ENCODE results near the gene MOV10L1.
A peak's percentile ranks its signal among the peaks of the same experiment; 100 is the strongest.
"Not testable (repeated sequence)": the region's sequence is repeated elsewhere in the genome, so short reads cannot be mapped to it uniquely, and the experiment has no call there.

MOV10L1 gene

DNA sequence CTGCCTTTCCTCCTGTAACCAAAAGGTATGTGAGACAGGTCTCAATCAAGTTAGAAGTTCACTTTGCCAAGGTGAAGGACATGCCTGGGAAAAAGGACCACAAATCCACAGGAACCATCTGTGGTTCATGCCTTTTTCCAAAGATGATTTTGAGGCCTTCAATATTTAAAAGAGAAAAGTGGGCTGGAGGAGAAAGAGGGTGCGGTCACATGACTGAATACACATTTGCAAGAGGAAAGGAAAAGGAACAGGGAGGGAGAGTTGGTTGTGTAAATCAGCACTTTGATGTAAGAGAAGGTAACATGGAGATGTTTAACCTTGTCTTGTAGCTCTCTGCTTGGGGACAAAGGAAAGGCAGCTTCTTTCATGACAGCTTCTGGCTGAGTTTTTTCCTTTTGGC is 21.2 kb downstream of the MOV10L1 start:
- DNase-seq: no peak

DNA sequence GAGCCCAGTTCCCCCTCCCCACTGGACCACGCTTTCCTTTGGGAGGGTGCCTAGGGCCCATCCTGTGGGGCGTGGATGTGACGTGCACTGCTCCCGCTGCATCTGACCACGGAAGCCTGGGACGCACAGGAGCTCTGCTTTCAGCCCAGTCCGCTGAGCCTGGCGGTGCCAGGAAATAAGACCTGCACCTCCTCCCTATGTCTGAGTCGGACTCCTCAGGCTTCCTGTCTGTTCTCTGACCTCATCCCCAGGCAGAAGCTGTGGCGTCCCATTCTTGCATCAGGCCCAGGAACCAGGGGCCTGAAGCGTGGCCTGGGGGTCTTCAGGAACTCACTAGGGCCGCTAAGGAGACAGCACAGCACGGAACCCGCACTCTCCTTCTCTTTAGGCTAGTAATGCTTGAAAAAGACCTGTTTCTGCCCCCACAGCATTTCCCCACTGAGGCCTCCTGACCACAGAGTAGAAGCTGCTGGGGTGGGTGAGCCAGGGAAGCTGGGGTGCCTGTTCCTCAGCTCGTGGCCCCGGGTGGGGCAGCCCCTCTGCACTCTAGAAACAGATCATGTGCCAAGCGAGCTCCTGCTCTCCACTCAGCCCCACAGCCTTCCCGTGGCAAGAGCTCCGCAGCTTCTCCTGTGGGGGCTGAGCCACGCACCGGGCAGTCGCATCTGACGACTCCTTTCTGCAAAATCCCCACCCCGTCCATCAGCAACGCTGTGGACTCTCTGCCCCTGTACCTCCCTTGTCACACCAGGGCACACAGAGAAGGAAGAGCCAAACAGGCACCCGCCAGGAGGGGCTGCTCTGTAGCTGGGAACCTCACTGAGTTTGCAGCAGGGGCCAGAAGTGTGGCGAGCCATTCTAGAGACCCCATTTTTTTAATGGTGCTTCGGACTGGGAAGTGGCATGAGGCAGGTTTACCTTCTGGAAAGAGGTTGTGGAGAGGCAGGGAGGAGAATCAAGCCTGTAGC is 22.6 kb downstream of the MOV10L1 start:
- DNase-seq: peak; percentile 19

DNA sequence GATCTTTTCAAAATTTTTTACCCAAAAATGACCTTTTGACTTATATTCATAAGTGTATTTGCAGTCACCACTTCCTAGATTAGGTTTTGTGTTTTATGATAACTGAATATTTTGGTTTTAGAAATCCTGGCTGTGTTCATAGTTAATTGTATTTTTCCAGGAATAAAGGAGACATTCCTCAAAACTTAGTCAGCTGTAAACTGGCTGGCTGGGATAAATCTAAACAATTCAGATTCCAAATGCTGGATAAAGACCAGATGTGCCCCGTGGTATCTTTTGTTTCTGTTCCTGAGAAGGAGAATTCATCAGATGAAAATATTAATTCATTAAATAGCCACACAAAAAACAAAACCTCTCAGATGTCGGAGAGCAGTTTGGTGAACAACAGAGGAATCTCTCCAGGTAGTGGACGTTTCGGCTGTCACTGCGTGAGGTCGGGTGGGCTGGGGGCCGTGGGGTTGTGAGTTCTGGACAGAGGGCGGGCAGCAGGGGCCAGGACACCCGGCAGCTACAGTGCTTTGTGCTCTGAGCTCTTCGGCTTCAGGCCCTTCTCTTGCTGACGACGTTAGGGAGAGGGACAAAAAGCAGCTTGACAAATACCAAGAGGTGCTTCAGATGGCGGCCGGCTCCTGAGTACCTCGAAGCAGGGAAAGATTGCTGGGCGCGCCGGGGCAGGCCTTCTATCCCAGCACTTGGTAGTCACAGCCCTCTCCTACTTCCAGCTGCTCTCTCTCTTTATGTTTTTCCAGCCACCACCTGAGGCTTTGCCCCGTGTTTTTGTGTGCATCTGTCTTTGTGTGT is 24.6 kb downstream of the MOV10L1 start:
- DNase-seq: no peak

DNA sequence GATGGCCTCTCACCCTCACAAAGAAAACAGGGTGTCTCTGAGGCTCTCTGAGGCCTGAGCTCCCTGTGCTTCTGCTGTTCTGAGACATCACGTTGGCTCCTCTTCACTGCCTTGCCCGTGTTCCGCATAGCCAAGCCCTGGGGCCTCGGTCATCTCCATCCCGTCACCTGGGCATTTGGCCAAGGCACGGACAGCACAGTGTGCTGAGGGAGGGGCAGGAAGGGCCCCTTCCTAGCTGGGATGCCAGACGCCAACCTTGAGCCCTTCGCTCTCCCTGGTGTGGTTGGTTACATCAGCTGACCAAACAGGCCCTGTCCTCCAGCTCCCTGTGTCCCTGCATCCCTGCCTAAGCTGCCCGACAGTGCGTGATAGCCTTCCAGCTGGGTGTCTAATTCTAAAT is 25.9 kb downstream of the MOV10L1 start:
- no peak for DNase-seq

DNA sequence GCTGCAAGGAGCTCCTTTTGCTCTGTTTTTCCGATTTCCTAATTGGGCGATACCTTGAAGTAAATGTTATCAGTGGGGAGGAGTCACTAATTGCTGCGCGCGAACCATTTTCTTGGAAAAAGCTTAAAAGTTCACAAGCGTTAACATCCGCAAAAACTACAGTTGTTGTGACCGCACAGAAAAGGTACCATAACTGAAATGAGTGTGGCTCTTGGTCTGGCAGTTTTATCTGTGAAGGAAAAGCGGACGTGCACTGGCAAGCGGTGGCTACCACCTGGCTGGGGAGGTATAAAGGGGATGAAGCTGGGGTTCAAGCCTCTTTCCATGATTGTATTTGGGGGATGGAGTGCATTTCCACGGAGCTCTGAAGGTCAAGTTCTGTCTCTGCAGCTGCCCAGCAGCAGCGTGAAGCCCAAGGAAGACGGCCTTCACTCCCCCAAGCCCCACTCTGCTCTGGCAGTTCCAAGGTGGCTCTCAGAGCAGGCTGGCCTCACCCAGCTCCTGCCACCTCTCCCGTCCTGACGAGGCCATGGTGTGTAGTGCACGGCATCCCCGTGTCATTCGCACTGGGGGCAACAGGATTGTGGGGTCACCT is 27.5 kb downstream of the MOV10L1 start:
- DNase-seq: no peak

DNA sequence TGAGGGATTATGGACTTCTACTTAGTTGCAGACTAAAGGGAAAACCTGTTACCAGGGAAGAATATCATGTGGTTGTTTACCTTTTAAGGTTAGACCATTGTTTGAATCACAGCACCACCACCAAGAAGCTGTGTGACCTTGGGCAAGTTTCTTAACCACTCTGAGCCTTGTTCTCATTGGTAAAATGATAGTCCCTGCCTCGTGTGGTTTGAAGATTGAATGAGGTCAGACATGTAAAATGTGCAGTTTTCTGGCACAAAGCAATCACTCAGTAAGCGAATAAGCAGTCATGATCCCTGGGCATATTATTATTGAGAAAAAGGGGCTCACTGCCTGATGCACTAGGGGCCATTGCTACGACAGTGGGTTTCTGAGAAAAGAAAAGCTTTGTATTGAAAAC is 28.3 kb downstream of the MOV10L1 start:
- DNase-seq: no peak

DNA sequence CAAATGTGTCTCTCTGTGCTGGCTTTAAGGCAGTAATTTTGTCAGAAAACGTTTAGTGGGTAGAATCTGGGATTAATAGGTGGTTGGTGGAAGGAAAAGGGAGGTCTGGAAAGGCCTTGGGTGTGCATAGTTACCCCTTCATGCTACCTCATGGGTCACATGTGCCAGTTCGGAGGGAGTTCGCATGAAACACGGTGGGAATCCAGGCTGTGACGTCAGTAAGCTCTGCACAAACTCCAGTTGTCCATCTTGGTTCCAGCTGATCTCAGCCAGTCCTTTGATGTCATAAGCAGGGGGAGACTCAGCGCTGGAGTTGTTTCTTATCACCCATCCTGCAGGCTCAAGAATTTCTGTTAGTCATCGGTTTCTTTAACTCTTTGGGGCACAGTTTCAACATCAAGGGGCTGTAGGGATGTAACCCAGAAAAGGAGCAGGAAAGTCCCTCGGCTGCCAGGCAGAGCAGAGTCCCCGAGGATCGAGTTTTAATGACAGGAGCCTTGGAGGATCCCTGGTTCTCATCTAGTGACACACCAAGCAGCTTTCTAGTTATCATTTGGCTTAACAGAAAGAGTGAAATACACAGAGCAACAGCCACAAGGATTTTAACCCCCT is 28.9 kb downstream of the MOV10L1 start:
- DNase-seq: peak; percentile 71

DNA sequence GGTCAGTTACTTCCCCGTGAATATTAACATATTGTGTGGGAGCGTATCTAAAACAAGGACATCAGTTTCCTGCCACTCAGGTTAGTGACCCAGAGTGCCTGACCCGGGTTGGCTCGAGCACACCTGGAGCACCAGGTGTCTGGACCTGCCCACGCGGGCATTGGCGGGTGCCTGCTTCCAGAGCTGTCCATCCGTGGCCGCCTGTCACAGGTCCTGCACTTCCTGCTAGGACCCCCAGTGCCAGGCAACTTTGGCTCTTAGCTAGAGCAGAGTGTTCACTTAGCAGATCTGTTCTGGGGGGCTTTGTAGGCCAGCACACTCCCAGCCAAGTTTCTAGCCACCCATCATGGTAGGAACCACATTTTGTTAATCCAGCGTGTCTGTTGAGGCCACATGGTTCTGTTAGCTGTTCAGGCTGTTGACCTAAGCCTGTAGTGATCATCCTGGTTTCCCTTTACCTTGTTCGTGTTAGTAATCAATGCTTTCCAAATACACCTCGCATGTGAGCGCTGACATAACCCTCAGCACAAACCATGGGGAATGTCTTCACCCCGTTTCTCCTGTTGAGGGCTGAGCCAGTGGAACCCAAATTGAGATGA is 29.5 kb downstream of the MOV10L1 start:
- DNase-seq: no peak

DNA sequence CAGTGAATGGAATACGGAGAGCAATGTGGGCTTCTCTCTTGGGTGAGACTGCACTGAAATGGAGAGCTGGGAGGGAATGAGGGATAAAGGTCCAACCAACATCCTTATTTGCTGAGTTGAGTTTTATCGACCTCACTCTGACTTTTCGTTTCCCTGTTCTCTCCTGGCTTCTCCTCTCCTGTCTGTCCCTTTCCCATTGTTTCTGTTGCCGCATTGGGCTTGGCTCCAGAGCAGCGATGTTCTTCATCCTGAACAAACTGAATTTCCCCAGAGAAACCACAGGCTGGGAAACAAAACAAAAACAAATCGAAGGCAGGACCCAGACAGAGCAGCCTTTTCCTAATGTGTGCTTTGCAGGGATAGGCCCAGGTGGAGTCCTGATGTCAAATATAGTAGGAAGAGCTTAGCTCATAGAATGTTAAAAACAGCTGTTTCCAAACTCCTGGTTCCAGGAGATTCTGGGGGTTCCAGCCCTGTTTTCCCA is 30.0 kb downstream of the MOV10L1 start:
- no peak for DNase-seq

DNA sequence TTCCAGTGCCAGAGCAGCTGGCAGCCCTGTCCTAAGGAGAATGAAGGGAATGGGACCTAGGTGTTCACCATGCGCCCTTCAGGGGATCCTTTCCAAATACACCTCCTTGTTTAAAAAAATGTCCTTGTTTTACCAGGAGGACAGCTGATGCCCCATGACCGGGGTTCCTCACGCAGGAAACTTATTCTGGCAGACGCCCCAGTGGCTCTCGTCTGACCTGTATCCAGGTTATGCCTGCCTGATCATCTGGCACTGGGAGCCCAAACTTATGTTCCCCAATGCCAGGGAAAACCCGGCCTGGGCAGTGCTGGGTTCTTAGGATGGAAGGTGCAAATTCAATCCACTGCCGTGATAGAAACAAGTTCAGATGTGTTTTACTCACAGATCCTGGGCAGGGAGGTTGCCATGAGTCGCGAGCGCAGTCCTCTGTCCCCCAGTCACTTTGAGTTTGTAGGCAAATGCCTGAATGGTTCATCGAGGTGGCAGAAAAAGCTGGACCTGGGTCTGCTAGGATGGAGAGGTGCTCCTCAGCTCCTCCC is 31.5 kb downstream of the MOV10L1 start:
- DNase-seq: no peak

DNA sequence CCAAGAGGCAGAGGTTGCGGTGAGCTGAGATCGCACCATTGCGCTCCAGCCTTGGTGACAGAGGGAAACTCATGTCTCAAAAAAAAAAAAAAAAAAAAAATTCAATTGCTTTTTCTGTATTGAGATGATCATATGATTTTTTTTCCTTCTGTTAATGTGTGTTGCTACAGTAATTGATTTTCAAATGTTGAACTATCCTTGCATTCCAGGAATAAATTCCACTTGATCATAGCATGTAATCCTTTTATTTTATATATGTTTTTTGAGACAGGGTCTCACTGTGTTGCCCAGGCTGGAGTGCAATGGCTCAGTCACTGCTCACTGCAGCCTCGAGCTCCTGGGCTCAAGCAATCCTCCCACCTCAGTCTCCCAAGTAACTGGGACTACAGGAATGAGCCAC is 33.3 kb downstream of the MOV10L1 start:
- no peak for DNase-seq

DNA sequence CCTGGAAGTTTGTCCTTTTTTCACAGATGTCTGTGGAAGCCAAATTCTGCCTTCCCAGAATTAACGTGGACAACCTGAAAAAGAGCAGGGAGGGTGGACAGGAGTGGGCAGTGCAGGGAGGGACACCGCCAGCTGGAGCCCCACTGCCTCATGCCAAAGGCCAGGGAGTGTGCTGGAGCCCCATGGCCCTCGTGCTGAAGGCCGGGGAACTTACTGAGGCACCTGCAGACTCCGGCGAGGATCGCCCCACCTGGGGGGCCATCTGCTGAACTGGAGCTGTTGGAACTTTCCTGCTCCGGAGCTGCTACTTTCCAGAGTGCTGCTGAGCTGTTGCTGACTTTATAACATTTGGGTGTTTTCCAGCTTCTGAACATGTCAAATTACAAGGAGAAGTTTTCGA is 35.2 kb downstream of the MOV10L1 start:
- no peak for DNase-seq

DNA sequence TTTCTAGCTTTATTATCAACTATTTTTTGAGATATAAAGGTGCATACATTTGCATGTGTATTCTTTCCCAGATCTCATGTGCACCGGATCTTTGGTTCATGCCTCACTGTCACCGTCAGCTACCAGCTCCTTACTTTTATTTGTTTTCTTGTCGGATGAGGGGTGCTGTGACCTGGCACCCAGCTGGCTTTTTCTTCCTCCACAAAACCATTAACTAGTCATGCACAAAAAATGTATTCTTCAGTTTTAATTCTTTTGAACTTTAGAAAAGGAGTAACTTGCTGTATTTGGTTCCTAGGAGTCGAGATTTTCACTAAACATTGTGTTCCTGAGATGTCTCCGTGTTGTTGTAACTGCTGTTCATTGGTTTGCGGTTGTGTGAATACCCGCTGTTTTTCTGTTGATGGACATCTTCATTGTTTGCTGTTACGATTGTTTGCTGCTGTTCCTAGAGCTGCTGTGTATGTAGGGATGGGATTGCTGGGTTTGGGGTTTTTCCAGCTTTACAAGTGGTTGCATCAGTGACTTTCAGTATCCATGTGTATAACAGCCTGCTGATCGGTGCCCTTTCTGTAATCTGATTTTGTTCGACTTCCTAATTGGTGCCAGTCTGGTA is 39.4 kb downstream of the MOV10L1 start:
- DNase-seq: no peak

DNA sequence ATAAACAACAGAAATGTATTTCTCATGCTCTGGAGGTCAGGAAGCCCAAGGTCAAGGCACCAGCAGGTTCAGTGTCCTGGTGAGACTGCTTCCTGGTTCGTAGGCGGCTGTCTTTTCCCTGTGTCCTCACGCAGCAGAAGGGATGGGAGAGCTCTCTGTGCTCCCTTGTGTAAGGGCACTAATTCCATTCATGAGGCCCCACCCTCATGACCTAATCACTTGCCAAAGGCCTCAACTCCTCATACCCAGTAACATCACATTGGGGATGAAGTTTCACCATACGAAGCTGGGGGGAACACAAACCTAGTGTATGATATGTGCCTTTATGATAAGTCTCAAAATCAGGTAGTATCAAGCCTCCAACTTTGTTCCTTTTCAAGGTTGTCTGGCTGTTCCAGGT is 42.1 kb downstream of the MOV10L1 start:
- DNase-seq: no peak

DNA sequence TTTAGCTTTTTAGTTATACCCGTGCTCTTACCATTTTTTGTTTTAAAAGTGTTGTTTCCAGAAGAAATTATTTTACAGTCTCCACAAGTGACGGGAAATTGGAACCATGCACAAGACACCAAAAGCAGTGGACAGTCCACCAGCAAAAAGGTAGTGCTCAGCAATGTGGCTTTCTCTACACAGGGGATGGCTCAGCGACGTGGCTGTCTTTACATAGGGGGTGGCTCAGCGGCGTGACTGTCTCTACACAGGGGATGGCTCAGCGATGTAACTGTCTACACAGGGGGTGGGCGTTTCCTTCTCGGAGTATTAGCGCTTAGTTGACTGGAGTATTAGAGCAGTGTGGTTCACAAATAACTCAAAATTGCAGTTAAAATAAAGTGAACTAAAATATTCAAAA is 44.7 kb downstream of the MOV10L1 start:
- DNase-seq: no peak

DNA sequence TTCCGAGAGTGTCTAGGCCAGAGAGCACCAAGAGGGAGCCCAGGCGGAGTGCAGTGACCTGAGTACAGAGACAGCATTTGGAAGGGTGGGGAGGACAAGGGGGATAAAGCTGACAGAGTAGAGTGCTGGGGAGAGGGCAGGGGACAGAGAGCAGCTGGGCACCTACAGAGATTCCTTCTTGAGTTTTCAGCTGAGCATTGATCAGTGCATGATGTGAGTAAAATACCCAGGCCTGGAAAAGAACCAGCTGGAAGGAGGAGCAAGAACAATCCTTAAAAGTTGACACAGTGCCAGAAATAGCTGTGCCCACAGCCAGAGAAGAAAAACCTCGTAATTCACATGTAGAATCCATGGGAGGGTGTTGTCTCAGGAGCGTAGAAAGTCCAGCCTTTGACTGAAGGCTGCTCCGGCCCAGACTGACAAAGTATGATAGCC is 46.8 kb downstream of the MOV10L1 start:
- peak; percentile 11 for DNase-seq

DNA sequence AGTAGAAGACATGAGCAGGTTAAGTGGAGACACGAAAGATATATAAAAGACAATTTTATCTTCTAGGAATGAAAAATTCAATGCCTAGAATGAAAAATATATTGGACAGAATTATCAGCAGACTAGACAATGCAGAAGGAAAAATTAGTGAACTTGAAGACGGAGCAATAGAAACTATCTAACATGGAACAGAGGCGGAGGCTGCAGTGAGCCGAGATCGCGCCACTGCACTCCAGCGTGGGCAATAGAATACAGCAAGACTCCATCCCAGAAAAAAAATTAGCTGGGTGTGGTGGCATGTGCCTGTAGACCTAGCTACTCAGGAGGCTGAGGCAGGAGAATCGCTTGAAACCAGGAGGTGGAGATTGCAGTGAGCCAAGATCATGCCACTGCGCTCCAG is 47.5 kb downstream of the MOV10L1 start:
- DNase-seq: not testable (repeated sequence)

DNA sequence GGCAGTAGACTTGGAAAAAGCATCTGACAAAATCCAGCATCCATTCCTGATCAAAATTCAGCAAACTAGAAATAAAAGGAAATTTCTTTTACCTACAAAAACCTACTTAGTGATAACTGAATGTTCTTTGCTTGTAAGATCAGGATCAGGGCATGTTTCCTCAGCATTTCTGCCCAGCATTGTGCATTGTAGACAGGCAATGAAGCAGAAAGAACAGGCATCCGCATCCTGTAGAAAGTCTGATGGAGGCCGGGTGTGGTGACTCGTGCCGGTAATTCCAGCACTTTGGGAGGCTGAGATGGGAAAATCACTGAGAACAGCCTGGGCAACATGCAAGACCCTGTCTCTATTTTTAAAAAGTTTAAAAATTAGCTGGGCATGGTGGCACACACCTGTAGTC is 48.2 kb downstream of the MOV10L1 start:
- DNase-seq: peak; percentile 24

DNA sequence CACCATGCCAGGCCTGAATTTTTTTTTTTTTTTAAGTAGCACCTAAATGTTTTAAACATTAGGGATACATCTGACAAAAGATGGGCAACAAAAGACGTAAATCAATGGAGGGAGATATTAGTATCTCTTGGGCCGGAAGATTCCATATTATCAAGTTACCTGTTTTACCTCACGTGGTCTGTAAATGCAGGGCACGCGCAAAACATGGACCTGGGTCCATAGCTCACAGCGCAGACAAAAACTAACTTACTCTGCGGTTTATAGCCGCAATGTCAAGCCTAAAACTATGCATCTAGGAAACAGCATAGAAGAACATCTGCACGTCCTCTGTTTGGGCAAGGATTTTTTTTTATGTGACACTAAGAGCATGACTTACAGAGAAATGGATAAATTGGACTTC is 49.2 kb downstream of the MOV10L1 start:
- DNase-seq: no peak

DNA sequence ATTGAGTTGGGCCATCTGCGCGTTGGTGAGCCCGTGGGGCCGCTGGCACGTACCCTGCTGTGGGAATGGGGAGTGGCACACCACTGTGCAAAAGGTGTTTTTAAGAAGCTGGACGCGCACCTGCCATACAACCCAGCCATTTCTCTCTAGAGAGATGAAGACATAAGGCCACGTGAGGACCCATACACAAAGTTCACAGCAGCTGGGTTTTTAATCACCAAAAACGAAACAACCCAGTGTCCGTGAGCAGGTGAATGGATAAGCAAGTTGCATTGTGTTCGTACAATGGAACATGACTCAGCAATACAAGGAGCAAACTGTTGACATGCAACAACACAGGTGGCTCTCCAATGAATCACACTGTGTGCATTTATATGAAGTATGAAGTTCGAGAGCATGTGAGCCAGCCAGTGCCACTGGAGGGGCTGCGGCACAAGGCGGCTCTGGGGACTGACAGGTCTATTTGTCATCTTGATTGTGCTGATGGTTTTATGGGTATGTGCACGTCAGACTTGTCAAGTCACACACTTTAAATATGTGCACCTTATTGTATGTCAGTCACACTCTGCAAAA is 50.1 kb downstream of the MOV10L1 start:
- no peak for DNase-seq

DNA sequence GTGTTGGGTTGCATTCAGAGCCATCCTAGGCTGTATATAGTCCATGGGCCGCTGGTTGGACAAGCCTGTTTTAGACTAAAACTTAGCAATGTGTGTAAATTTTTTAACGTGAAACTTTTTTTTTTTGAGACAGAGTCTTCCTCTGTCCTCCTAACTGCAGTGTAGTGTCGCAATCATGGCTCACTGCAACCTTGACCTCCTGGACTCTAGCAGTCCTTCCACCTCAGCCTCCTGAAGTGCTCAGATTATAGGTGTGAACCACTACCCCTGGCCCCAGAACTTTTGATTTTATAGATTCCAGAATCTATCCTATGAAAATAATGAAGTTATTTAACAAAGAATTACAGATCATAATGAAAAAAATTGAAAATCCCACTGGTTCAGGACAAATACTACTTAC is 50.8 kb downstream of the MOV10L1 start:
- DNase-seq: no peak

Data from kidney glomerular epithelial cell (primary cell).